ENCODE data around the gene C4BPB.

The C4BPB gene

DNA sequence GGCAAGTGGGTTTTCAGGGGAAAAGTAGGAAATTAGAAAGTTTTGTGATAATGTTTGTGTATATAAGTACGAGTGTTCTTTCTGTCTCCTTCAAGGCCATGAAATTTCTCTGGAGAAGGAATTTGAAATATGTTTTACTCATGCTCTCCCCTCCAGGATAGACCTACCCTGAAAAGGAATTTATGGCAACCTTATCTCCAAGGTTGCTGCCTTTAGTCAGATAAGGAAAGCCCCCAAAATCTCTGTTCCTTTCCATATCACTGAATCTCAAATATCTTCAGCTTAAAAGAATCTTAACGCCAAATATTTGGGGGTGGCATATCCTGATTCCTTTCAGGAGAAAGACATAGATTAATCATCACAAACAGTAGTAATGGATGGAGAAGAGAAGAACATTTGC is 499 bp upstream of the C4BPB start:
- no peak for DNase-seq

DNA sequence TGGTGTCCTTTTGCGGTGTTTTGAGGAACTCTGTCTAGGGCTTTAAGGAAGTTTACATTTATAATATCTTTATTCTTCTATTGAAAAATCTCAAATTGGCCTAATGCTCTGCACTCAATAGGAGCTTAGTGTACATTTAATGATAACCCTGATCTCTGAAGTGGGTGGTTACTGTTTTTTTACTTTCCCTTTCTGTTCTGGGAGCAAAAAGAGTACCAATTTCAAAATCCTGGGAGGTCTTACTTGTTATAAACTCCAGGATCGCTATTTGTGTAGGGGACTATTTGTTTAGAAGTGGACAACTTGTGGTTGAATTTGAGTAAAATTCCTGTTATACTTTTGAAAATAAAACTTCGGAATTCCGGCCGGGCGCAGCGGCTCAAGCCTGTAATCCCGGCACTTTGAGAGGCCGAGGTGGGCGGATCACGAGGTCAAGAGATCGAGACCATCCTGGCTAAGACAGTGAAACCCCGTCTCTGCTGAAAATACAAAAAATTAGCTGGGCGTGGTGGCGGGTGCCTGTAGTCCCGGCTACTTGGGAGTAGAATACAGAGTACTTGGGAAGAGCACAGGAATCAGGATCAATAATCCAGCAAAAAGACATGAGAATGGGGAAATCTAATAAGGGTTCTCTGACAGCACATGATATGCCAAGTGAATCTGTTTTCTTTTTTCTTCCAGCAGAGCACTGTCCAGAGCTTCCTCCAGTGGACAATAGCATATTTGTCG is 1.1 kb downstream of the C4BPB start:
- DNase-seq, result peak in 1 of 2 donors; percentile 2

- no peak for DNase-seq
Observed at GRCh38 chr1:207091200-207091908, 2.7 kb downstream of the C4BPB start.

GRCh38 chr1:207093944-207094343 is 5.3 kb downstream of the C4BPB start:
- DNase-seq, result no peak

DNA sequence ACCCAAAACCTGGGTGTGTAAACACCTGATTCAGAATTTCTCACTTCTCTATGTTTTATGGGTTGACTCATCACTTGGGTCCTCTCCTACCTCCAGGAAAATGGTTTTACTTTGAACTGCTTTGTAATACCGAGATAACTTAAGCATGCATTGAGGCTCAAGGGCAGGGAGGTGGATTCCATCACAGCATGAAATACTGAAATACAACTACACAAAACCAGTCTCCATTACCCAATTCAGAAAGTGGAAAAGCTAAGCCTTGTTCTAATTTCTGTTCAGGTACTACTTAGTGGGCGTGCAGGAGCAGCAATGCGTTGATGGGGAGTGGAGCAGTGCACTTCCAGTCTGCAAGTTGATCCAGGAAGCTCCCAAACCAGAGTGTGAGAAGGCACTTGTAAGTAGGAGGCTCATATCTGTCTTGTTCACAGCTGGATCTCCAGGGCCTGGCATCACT is 9.2 kb downstream of the C4BPB start:
- no peak for DNase-seq

DNA sequence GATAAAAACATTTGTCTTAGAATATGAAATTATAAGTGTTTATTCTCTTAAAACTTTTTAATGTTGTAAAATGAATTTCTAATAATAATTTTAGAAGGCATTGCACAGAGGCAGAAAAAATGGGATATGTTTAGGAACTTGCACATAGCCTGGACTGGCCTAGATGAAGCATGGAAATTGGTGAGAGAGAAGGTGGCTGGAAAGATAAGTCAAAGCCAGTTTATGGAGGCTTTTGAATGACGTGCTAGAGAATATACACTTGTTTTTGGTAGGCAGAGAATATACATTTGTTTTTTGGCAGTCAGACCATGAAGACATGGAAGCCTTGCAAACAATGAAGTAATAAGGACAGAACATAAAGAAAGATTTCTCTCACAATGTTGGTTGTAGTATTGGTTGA is 13.1 kb downstream of the C4BPB start:
- no peak for DNase-seq

DNA sequence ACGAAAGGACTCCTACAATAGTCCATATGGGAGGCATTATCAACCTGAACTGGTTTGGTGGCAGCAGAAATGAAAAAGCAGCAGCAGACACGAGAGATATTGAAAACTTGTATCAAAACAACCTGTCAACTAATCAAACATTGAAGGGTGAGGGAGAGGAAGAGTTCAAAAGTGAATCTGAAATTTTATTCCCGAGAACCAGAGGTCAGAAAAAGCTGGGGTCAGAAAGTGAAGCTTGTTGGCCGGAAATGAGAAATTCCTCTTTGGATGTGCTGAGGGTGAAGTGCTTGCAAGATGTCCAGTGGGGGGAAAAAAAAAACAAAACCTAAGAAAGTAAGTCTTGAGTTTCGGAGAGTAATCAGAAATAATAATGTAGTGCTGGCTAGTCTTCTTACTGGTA is 13.5 kb downstream of the C4BPB start:
- DNase-seq, result no peak

DNA sequence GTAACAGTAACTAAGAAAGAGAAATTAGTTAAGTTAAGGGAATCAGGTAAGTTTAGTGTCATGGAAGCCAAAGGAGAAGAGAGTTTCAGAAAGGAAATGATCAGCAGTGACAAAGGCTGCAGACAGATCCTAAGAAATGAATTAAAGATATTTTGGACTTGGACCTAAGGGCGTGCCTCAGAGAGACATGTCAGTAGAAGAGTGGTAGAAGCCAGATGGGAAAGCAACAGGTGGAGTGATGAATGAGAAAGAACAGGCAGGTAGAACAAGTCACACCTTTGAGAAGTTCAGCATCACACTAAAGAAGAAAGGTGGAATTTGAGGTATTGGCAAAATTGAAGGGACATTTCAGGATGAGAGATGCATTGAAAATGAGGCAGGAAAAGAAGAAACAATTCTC is 14.0 kb downstream of the C4BPB start:
- DNase-seq, result no peak

DNA sequence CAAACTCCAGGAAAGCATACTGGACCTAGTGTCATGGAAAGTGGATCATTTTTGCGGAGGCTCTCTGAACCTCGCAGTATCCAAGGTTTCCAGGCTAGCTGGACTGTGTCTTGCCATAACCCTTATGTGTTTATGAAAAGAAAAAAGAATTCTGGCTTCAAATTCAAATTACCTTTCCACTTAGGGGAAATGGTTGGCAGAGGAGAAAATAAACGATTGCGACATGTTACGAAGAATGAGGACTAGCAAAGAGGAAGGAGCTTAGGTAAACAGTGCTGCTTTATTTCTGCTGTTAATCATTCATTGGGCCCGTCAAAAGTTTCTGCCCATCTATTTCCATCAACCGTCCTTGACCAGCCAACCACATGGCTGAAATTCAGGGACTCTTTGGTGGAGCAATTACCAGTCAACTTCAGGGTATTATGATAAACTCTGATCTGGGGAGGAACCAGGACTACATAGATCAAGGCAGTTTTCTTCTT is 15.3 kb downstream of the C4BPB start, which contains the start of gene C4BPA:
TSS of gene C4BPA (plus strand) at position 342 of the 482 bp plus-strand sequence. CDS start 8,793 bp downstream, outside the sequence.
- peak in 1 of 2 donors; percentile 30 for DNase-seq

DNA sequence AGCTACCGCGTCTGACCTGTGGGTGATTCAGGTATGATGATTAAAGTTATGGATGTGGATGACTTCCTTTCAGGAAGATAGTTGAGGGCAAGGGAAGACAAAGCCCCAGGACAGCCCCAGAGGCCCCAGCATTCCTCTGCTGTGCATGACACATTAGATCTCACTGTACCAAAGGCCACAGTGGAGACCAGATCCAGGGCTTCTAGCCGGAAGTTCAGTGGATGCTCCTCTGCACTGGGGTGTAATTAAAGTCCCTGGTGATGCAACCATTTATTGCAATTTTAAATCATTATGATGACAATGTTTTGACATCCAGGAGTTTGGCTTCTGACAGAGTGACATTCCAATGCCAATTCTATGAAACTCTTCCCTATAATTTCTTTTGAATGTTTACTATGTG is 20.3 kb downstream of the C4BPB start:
- no peak for DNase-seq

DNA sequence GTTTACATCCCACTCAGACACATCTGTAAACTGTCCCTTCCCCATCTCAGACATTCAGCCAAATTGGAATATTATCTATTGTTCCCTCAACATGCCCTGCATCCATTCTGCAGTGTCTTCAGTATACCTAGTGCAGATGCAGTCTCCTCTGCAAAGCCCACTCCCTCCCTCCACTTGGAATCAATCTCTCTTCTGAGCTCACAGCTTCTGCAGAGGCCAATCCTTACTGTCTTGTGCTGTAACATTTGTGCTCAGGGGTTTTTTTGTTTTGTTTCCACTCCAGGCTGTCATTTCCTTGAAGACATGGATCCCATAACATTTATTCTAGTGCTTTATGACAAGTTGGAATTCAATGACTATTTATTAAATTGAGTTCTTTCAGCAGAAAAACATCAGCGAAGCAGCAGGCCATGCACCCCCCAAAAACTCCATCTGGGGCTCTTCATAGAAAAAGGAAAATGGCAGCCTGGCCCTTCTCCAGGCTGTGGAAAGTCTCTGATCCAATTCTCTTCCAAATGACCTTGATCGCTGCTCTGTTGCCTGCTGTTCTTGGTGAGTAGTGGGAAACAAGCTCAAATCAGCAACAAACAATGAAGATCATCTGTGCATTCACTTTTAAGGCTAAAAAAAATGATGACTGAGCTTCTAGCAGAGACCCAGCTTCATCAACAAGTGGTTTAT is 24.1 kb downstream of the C4BPB start:
- no peak for DNase-seq

- DNase-seq, result no peak
Observed at GRCh38 chr1:207115269-207115668, 26.6 kb downstream of the C4BPB start.

DNA sequence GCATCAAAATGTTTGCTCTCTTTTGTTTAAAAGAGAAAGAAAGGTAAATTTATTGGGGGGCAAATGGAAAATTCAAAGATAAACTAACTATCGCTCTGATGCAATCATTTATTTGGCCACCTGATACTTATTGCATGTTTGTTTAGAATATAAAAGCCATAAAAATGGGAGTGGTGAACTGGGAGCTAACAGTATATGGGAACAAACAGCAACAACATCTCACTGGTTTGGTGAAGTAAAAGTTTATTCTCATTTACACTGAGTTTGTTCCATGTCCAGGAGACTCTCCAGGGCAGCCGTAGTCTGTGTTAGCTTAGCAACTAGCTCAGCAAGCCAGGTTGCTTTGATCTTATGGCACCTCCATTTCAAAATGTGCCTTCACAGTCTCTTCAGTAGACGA is 35.7 kb downstream of the C4BPB start:
- DNase-seq, result no peak

GRCh38 chr1:207128336-207128921 is 39.8 kb downstream of the C4BPB start:
- no peak for DNase-seq

GRCh38 chr1:207129053-207129452 is 40.4 kb downstream of the C4BPB start:
- no peak for DNase-seq

- DNase-seq, result no peak
Observed at GRCh38 chr1:207130252-207131036, 41.8 kb downstream of the C4BPB start.

GRCh38 chr1:207131163-207131562 is 42.5 kb downstream of the C4BPB start:
- DNase-seq, result no peak

GRCh38 chr1:207134581-207134980 is 45.9 kb downstream of the C4BPB start:
- peak; percentile 48 to 75 for DNase-seq

DNA sequence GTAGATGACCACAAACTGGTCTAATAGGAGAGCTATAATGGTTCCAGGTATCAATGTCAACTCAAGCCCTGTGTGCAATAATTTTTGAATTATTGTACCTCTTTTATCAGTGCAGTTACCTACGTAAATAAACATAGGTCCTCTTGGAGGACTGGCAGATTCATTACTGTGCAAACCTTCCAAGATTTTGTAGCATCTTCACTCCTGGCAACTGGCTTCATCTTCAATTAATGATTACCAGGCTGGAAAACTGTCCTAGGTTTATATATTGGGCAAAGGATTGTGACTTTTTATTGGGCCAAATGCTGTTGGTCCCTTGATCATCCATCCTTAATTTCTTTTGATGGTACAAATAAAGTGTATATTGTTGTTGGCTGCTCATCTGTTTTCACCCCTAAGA is 51.0 kb downstream of the C4BPB start:
- no peak for DNase-seq

DNA sequence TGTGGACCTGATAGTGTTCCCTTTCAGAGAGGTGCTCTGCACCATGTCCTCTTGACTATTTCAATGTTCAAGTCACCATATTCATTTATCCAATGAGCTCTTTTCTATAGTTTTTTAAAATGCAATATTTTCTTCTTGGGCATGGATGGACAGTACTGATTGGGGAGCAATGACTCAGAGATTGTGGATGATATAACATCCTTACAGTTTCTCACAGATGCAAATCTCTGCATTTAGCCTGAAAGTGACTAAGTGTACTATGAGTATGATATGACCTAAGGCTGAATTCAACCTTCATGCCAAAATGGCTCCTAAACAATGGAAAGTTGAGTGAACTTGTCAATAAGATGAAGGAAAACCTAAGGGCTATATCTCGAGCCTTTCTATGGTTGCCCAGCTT is 51.9 kb downstream of the C4BPB start:
- DNase-seq, result no peak

- peak; percentile 58 to 62 for DNase-seq
Observed at GRCh38 chr1:207145401-207146058, 56.9 kb downstream of the C4BPB start.
